Sigmoid colon (tissue), 7 donors: Measurements from ENCODE around the gene TGFB3. TPM values are rescaled to one million over a fixed set of nuclear protein-coding genes. Genes with fewer than 3 reads are reported as not detected.
"Not testable (repeated sequence)": the region's sequence is repeated elsewhere in the genome, so short reads cannot be mapped to it uniquely, and the experiment has no call there.

Experiments
- DNase-seq: peaks from one replicate; pipeline ENCODE4 v3.0.0-alpha.2; 2019
- H3K27ac ChIP-seq, 4 donors: fragments of 200-600 bp; sonication (generic); one replicate each; pipeline ENCODE4 v1.5.1; 2016 to 2019; ENCODE audit warnings: mild to moderate bottlenecking in 1 of 4
- H3K27me3 ChIP-seq, 3 donors: fragments of 200-600 bp; sonication (generic); one replicate each; pipeline ENCODE4 v1.5.1; 2019; ENCODE audit warnings: mild to moderate bottlenecking in 1 of 3
- H3K36me3 ChIP-seq, 4 donors: fragments of 200-600 bp; sonication (generic); one replicate each; pipeline ENCODE4 v1.5.1; 2016 to 2019
- H3K4me1 ChIP-seq, 4 donors: fragments of 200-600 bp; sonication (generic); one replicate each; pipeline ENCODE4 v1.5.1; 2017 to 2019
- H3K4me3 ChIP-seq, 4 donors: fragments of 200-600 bp; sonication (generic); one replicate each; pipeline ENCODE4 v1.5.1; 2017 to 2019; ENCODE audit warnings: mild to moderate bottlenecking in 2 of 4, moderate library complexity in 1 of 4
- H3K9me3 ChIP-seq, 4 donors: fragments of 200-600 bp in 3 of 4; sonication (generic) in 3 of 4; one replicate each; pipeline versions ENCODE4 v1.5.1 to v1.6.1; 2013 to 2019
- EP300 ChIP-seq, 4 donors: sonication (generic); formaldehyde crosslinking; IDR thresholded peaks; one replicate each; pipeline ENCODE4 v1.6.1; 2017; ENCODE audit warnings: antibody characterized with exemption in 4 of 4
- POLR2A ChIP-seq, 2 donors: fragments of 450-650 bp; IDR thresholded peaks; one replicate each; pipeline ENCODE4 v1.6.1; 2016; ENCODE audit warnings: antibody characterized with exemption in 2 of 2, mild to moderate bottlenecking in 2 of 2, moderate library complexity in 2 of 2
- POLR2AphosphoS5 ChIP-seq, 4 donors: sonication (generic); formaldehyde crosslinking; IDR thresholded peaks; one replicate each; pipeline ENCODE4 v1.6.1; 2017; ENCODE audit warnings: antibody characterized with exemption in 4 of 4
- WGBS, 2 donors: extraction: QIAGEN DNeasy Blood & Tissue Kit; methylation state at CpG; one replicate each; pipeline ENCODE4 v1.1.7; 2013; 5-methylcytosine and 5-hydroxymethylcytosine counted together
- intact Hi-C: fragments of 100-400 bp; cut with DNase I; formaldehyde crosslinking; loops from one replicate; pipeline ENCODE4 v1.15.1; 2023
- polyA plus RNA-seq, 3 donors: library from polyadenylated mRNA; stranded (reverse); fragments of 200-250 nt; gene quantifications; one replicate each; pipeline ENCODE4 v1.2.3, GENCODE V29; 2013
- total RNA-seq, 4 donors: library from RNA; depleted of rRNA; stranded (reverse); fragments of >200 nt; gene quantifications; one replicate each; pipeline ENCODE4 v1.1.0, GENCODE V29; 2016
- TF ChIP-seq, protein P1 (sequence below), 4 experiments: fragments of 450-650 bp in 3 of 4; fragments of 200-600 bp in 1 of 4; IDR thresholded peaks; one replicate each; pipeline ENCODE4 v1.5.1; 2016 to 2019; ENCODE audit warnings: antibody characterized with exemption in 4 of 4, mild to moderate bottlenecking in 3 of 4, moderate library complexity in 2 of 4
- donor health status: healthy with polysubstance abuse.
- donor health status: Bipolar disorder and iron deficiency.
- donor health status: healthy.

TGFB3 gene
- total and polyA plus RNA-seq, 7 donors = 2.3 to 44.0 (median 7.8) TPM

DNA sequence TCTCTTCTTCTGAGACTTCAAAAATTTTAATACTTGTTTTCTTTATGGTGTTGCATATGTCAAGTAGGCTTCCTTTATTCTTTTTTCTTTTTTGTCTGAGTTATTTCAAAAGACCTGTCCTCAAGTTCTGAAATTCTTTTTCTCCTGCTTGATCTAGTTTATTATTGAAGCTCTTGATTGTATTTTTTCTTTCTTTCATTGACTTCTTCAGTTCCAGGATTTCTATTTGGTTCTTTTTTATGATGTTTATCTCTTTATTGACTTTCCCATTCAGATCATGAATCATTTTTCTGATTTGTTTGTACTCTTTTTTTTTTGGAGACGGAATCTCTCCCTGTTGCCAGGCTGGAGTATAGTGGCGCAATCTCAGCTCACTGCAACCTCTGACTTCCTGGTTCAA is 37.9 kb upstream of the TGFB3 start:
- TF ChIP-seq, protein P1, sequence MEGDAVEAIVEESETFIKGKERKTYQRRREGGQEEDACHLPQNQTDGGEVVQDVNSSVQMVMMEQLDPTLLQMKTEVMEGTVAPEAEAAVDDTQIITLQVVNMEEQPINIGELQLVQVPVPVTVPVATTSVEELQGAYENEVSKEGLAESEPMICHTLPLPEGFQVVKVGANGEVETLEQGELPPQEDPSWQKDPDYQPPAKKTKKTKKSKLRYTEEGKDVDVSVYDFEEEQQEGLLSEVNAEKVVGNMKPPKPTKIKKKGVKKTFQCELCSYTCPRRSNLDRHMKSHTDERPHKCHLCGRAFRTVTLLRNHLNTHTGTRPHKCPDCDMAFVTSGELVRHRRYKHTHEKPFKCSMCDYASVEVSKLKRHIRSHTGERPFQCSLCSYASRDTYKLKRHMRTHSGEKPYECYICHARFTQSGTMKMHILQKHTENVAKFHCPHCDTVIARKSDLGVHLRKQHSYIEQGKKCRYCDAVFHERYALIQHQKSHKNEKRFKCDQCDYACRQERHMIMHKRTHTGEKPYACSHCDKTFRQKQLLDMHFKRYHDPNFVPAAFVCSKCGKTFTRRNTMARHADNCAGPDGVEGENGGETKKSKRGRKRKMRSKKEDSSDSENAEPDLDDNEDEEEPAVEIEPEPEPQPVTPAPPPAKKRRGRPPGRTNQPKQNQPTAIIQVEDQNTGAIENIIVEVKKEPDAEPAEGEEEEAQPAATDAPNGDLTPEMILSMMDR (IDR thresholded peaks at IDR 0.05) = no peak
- TF ChIP-seq EP300 (IDR thresholded peaks at IDR 0.05) (no peak), POLR2A (IDR thresholded peaks at IDR 0.05) (no peak), POLR2AphosphoS5 (IDR thresholded peaks at IDR 0.05) (no peak)
- H3K4me1 ChIP-seq = no peaks in the 10 kb centered on the region
- H3K27me3 ChIP-seq = no peaks in the 10 kb centered on the region
- peaks cover 0 to 36% (median 0%) of the 10 kb centered on the region in 4 donors for H3K36me3 ChIP-seq
- no peaks in the 10 kb centered on the region for H3K9me3 ChIP-seq
- H3K27ac ChIP-seq = no peak overlapping the region
- no peak for DNase-seq
- WGBS, 2 donors = 81 to 91% methylated on average over 2 of the region's 2 CpGs
- no peak overlapping the region for H3K4me3 ChIP-seq
- intact Hi-C loops = no loop called here

DNA sequence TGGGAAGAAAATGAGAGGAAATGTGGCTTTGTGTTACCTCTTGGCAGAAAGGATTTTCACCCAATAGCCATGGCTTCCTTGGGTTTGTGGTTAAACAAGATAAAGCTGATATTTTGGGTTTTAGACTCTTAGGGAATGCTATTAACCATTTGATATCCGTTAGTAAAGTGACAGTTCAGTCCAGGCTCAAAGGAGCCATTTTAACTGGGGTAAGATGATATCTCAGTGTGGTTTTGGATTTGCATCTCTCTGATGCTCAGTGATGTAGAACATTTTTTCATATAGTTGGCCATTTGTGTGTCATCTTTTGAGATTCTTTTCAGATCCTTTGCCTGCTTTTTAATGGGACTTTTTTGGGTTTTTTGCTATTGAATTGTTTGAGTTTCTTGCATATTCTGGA is 33.9 kb upstream of the TGFB3 start:
- Histone ChIP-seq H3K4me1 (peaks cover 0 to 23% (median 16%) of the 10 kb centered on the region in 4 donors), H3K36me3 (peaks cover 0 to 21% (median 0%) of the 10 kb centered on the region in 4 donors), H3K27ac (no peak overlapping the region), H3K4me3 (no peak overlapping the region), H3K9me3 (no peaks in the 10 kb centered on the region), H3K27me3 (no peaks in the 10 kb centered on the region)
- 52 to 88% methylated on average over 1 of the region's 1 CpG for WGBS, 2 donors
- no peak for DNase-seq
- TF ChIP-seq EP300 (IDR thresholded peaks at IDR 0.05) = no peak
- no peak for TF ChIP-seq POLR2AphosphoS5 (IDR thresholded peaks at IDR 0.05)
- no peak for TF ChIP-seq POLR2A (IDR thresholded peaks at IDR 0.05)
- TF ChIP-seq, protein P1 (IDR thresholded peaks at IDR 0.05) = no peak
- intact Hi-C loops = no loop called here

DNA sequence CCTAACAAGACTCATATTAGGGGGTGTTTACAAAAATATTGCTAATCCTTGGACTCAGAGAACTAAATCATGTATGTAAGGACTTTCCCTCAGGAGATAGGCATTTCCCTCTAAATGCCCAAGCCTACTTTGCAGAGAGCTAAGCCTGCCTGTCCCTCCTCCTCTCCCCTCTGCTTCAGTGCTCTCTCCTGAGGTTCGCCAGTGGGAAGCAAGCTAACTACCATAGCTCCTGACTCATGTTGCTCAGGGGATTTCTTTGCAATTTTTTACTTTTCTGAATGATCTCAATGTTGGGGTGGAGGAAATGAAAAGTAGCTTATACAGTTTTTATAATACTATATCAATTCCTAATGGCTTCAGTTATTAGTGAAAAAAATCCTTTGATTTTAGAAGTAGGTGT is 33.4 kb upstream of the TGFB3 start:
- TF ChIP-seq POLR2AphosphoS5 (IDR thresholded peaks at IDR 0.05) (no peak), EP300 (IDR thresholded peaks at IDR 0.05) (no peak), POLR2A (IDR thresholded peaks at IDR 0.05) (no peak)
- TF ChIP-seq, protein P1 (IDR thresholded peaks at IDR 0.05) = no peak
- no peaks in the 10 kb centered on the region for H3K9me3 ChIP-seq
- WGBS, 2 donors = 88 to 94% methylated on average over 1 of the region's 1 CpG
- H3K4me1 ChIP-seq = peaks cover 0 to 23% (median 16%) of the 10 kb centered on the region in 4 donors
- peak overlapping the region in 2 of 4 donors; percentile 0 to 19 for H3K27ac ChIP-seq
- no peaks in the 10 kb centered on the region for H3K27me3 ChIP-seq
- peaks cover 0 to 21% (median 0%) of the 10 kb centered on the region in 4 donors for H3K36me3 ChIP-seq
- no peak for DNase-seq
- H3K4me3 ChIP-seq = no peak overlapping the region
- intact Hi-C loops = no loop called here

DNA sequence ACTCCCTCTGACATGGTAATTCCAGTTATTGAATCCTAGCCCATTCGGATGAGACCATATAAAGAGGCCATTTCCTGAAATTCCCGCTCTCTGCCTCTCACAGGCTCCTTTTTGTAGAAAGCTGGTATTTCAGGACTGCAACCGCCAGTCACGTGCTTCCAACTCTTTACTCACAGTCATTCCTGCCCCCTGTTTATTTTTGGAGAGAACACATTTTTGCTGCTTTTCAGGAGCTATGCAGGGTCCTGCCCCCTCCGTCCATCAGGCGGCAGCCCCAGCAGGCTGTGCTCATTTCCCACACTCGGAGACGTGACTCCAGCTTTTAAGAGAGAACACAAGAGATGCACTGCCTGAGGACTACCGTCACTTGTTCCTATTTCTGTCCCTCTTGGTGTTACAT is 30.6 kb upstream of the TGFB3 start:
- no peaks in the 10 kb centered on the region for H3K9me3 ChIP-seq
- peaks cover 0 to 23% (median 16%) of the 10 kb centered on the region in 4 donors for H3K4me1 ChIP-seq
- H3K27me3 ChIP-seq = no peaks in the 10 kb centered on the region
- peaks cover 0 to 23% (median 4%) of the 10 kb centered on the region in 4 donors for H3K36me3 ChIP-seq
- intact Hi-C loops = no loop called here
- DNase-seq = peak; percentile 72
- H3K4me3 ChIP-seq = peak overlapping the region in 2 of 4 donors; percentile 3 to 17
- 81 to 92% methylated on average over 9 of the region's 9 CpGs for WGBS, 2 donors
- TF ChIP-seq POLR2AphosphoS5 (IDR thresholded peaks at IDR 0.05) (peak in 3 of 4 donors; percentile 13 to 62 (median 29)), EP300 (IDR thresholded peaks at IDR 0.05) (peak in 2 of 4 donors; percentile 18 to 44), POLR2A (IDR thresholded peaks at IDR 0.05) (no peak)
- TF ChIP-seq, protein P1 (IDR thresholded peaks at IDR 0.05) = peak in 1 of 4 experiments; percentile 30
- H3K27ac ChIP-seq = peak overlapping the region; percentile 73 to 85 (median 78)

DNA sequence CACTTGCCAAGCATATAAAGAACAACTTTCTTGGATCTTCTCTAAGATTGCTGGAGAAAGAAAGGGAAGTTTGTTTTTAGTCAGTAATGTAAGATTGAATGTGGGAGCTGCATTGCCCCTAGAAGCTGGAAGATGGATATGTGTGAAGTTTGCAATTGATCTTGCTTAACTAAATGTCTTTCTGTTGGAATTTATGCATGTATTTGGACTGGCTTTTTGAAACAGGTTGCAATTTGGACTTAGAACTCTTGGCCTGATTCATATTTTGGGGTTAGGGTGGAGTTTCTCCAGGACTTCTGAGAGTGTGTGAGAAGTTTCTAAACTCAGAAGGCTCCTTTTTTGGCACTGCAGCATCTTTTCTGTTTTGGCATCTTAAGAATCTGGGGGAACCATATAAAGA is 30.1 kb upstream of the TGFB3 start:
- Histone ChIP-seq H3K4me3 (no peak overlapping the region), H3K36me3 (peaks cover 0 to 27% (median 6%) of the 10 kb centered on the region in 4 donors), H3K4me1 (peaks cover 0 to 23% (median 16%) of the 10 kb centered on the region in 4 donors), H3K27me3 (no peaks in the 10 kb centered on the region), H3K27ac (peak overlapping the region; percentile 73 to 85 (median 78)), H3K9me3 (no peaks in the 10 kb centered on the region)
- no peak for DNase-seq
- no peak for TF ChIP-seq POLR2AphosphoS5 (IDR thresholded peaks at IDR 0.05)
- TF ChIP-seq, protein P1 (IDR thresholded peaks at IDR 0.05) = no peak
- TF ChIP-seq EP300 (IDR thresholded peaks at IDR 0.05) = no peak
- no peak for TF ChIP-seq POLR2A (IDR thresholded peaks at IDR 0.05)
- intact Hi-C loops = no loop called here

DNA sequence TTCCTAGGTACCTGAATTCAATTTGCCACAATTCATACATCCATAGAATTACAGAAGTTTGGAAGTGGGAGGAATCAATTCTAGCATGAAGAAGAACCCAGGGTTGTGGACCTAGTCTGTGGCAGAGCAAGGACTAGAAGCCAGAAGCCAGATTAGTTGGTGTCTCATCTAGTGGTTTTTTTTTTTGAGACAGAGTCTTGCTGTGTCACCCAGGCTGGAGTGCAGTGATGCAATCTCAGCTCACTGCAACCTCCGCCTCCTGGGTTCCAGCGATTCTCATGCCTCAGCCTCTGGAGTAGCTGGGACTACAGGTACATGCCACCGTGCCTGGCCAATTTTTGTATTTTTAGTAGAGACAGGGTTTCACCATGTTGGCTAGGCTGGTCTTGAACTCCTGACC is 27.8 kb upstream of the TGFB3 start:
- DNase-seq, intact Hi-C loops, H3K4me3 ChIP-seq, H3K27ac ChIP-seq, H3K27me3 ChIP-seq, H3K9me3 ChIP-seq: not testable (repeated sequence)
- Histone ChIP-seq H3K4me1 (peaks cover 0 to 23% (median 16%) of the 10 kb centered on the region in 4 donors), H3K36me3 (peaks cover 0 to 38% (median 13%) of the 10 kb centered on the region in 4 donors)
- 96% methylated on average over 3 of the region's 3 CpGs for WGBS, 2 donors
